Activated gamma-delta T cell treated with Interleukin-2 at 50 U/mL for 16 hours (primary cell): ENCODE data around the gene DUSP18.
A peak's percentile ranks its signal among the peaks of the same experiment; 100 is the strongest.
"Not testable (repeated sequence)": the region's sequence is repeated elsewhere in the genome, so short reads cannot be mapped to it uniquely, and the experiment has no call there.

ENCODE experiments used
- DNase-seq: peaks from one replicate; pipeline ENCODE4 v3.0.0-alpha.2; 2020

Gene DUSP18

GRCh38 chr22:30667494-30668385, at the start of gene DUSP18:
Gene DUSP18, minus strand, starts transcription at chr22:30667875. Its CDS starts 3,872 bp downstream, at chr22:30664003.
- DNase-seq: peak; percentile 94

GRCh38 chr22:30714062-30714461, 46.4 kb upstream of the DUSP18 start:
- no peak for DNase-seq

- no peak for DNase-seq
Measured at GRCh38 chr22:30712094-30712493, 44.4 kb upstream of the DUSP18 start.

GRCh38 chr22:30709980-30710379, 42.3 kb upstream of the DUSP18 start:
- not testable (repeated sequence) for DNase-seq

- DNase-seq: peak; percentile 8
Measured at GRCh38 chr22:30705710-30706651, 38.3 kb upstream of the DUSP18 start.

GRCh38 chr22:30704978-30705377, 37.3 kb upstream of the DUSP18 start:
- no peak for DNase-seq

GRCh38 chr22:30702856-30703255, 35.2 kb upstream of the DUSP18 start:
- no peak for DNase-seq

GRCh38 chr22:30701872-30702271, 34.2 kb upstream of the DUSP18 start:
- DNase-seq: no peak

GRCh38 chr22:30697975-30698374, 30.3 kb upstream of the DUSP18 start:
- no peak for DNase-seq

GRCh38 chr22:30695871-30696655, 28.4 kb upstream of the DUSP18 start:
- DNase-seq: no peak

GRCh38 chr22:30695351-30695851, 27.7 kb upstream of the DUSP18 start:
- no peak for DNase-seq

GRCh38 chr22:30694640-30695350, 27.1 kb upstream of the DUSP18 start, which contains the start of gene OSBP2:
Gene OSBP2, plus strand, starts transcription at chr22:30694874. Its CDS starts 36 bp downstream, at chr22:30694910.
- peak; percentile 23 for DNase-seq

- peak; percentile 52 for DNase-seq
Measured at GRCh38 chr22:30694171-30694639, 26.5 kb upstream of the DUSP18 start.

GRCh38 chr22:30691204-30691603, 23.5 kb upstream of the DUSP18 start:
- DNase-seq: no peak

GRCh38 chr22:30689622-30690021, 21.9 kb upstream of the DUSP18 start:
- DNase-seq: no peak

- no peak for DNase-seq
Measured at GRCh38 chr22:30687358-30687757, 19.7 kb upstream of the DUSP18 start.

- DNase-seq: no peak
Measured at GRCh38 chr22:30685178-30685577, 17.5 kb upstream of the DUSP18 start.

- DNase-seq: no peak
Measured at GRCh38 chr22:30681831-30682230, 14.2 kb upstream of the DUSP18 start.

- no peak for DNase-seq
Measured at GRCh38 chr22:30680991-30681770, 13.5 kb upstream of the DUSP18 start.

GRCh38 chr22:30679895-30680690, 12.4 kb upstream of the DUSP18 start:
- not testable (repeated sequence) for DNase-seq
